Activated T-cell treated with anti-CD3 and anti-CD28 coated beads, Interleukin-2, amount 50 U/mL, for 4 hours (primary cell): ENCODE measurements around the gene RNLS. TPM values are rescaled to one million over a fixed set of nuclear protein-coding genes. Genes with fewer than 3 reads are reported as not detected.
"Not testable (repeated sequence)": the region's sequence is repeated elsewhere in the genome, so short reads cannot be mapped to it uniquely, and the experiment has no call there.

Experiments
- ATAC-seq, 2 donors: fragments of 200-7000 bp; cut with Tn5 transposase; one replicate each; pipeline ENCODE4 v1.10.0; 2021
- DNase-seq: peaks from one replicate; pipeline ENCODE4 v3.0.0-alpha.2; 2020
- H3K27me3 Mint-ChIP-seq: one replicate; pipeline ENCODE4 v1.8.0; 2021; ENCODE audit warnings: low read depth, mixed read lengths
- H3K36me3 Mint-ChIP-seq: one replicate; pipeline ENCODE4 v1.8.0; 2022; ENCODE audit warnings: mixed read lengths; ENCODE audit not compliant: insufficient read depth
- H3K4me1 Mint-ChIP-seq: one replicate; pipeline ENCODE4 v1.8.0; 2021; ENCODE audit warnings: low read depth, mixed read lengths
- H3K4me3 Mint-ChIP-seq: one replicate; pipeline ENCODE4 v1.8.0; 2021; ENCODE audit warnings: mild to moderate bottlenecking, moderate library complexity, mixed read lengths
- H3K9me3 Mint-ChIP-seq: one replicate; pipeline ENCODE4 v1.8.0; 2021; ENCODE audit warnings: mixed read lengths
- total RNA-seq, 3 donors: library from RNA; stranded (reverse); gene quantifications; one replicate each; pipeline ENCODE4 v1.2.1, GENCODE V29; 2021

The RNLS gene
- total RNA-seq, 3 donors from 2014 or later = 3.4 to 5.5 (median 5.4) TPM

DNA sequence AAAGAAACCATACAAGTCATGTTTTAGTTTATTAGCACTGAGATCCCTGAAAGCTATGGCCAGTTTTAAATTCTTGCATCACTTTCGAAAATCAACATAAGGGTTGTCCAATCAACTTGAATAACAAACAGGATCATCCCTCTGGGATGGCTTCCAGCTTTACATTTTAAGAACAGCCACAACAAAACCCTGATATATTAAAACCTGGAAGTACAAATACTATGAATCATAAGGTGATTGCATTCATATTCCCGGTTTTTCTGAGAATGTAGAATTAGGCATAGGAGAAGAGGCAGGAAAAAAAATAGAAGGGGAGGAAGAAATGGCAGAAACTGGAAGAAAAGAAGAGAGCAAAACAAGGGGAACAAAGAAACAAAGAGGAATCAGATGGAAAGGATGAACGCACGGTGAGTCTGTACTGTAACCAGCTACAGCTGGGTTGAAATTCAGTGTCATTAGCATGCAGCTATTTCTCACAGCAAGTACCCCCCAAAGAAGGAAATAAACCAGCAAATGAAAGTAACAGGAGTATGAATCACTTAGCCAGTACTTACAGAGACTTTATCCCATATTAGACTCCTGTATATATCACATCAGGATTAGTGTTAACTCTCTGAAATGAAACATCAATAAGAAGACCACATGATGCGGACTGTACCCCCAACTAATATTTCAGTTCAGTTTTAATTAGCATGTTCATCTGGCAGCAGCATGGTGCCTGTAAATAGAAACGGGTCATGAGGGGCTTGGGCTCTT, 301.3 kb downstream of the RNLS start:
- Mint-ChIP-seq H3K9me3 (no peaks in the 10 kb centered on the region), H3K27me3 (no peaks in the 10 kb centered on the region), H3K4me3 (no peak overlapping the region), H3K36me3 (no peaks in the 10 kb centered on the region), H3K4me1 (peaks cover 31% of the 10 kb centered on the region)
- no peak for DNase-seq
- peak; percentile 68 to 75 for ATAC-seq

DNA sequence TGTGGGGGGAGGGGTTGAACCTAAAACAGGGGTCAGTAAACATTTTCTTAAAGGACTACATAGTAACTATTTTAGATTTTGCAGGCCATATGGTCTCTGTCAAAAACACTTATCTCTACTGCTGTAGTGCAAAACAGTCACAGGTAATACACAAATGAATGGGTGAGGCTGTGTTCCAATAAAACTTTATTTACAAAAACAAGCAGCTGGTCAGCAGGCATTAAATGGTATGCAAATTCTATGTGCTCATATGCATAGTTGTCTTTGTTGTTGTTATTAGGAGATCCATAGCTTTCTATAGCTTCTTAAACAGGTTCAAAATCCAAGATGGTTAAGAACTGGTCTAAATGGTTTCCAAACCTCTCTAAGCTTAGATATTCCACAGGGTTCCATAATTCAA, 302.6 kb downstream of the RNLS start:
- no peaks in the 10 kb centered on the region for H3K9me3 Mint-ChIP-seq
- H3K4me1 Mint-ChIP-seq = peaks cover 31% of the 10 kb centered on the region
- no peaks in the 10 kb centered on the region for H3K27me3 Mint-ChIP-seq
- ATAC-seq = no peak
- no peaks in the 10 kb centered on the region for H3K36me3 Mint-ChIP-seq
- DNase-seq = no peak
- no peak overlapping the region for H3K4me3 Mint-ChIP-seq

DNA sequence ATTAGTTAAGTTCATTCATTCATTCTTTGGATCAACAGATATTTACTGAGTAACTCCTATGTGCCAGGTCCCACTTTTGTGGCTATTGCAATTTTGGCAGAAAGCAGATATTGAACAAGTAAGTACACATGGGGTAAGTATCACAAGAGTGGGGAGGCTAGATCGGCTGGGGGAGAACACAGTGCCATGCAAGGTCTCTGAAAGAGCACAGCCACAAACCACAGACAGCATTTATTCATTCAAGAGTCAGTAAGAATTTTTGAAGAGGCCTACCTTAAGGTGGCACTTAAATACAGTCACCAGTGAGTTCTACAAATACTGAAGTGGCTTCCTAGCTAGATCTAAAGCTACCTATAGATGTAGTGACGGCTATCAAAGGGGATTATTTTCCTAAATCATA, 304.2 kb downstream of the RNLS start:
- ATAC-seq = peak; percentile 48 to 57
- no peaks in the 10 kb centered on the region for H3K36me3 Mint-ChIP-seq
- H3K9me3 Mint-ChIP-seq = no peaks in the 10 kb centered on the region
- no peaks in the 10 kb centered on the region for H3K27me3 Mint-ChIP-seq
- H3K4me3 Mint-ChIP-seq = no peak overlapping the region
- peaks cover 33% of the 10 kb centered on the region for H3K4me1 Mint-ChIP-seq
- DNase-seq = no peak

DNA sequence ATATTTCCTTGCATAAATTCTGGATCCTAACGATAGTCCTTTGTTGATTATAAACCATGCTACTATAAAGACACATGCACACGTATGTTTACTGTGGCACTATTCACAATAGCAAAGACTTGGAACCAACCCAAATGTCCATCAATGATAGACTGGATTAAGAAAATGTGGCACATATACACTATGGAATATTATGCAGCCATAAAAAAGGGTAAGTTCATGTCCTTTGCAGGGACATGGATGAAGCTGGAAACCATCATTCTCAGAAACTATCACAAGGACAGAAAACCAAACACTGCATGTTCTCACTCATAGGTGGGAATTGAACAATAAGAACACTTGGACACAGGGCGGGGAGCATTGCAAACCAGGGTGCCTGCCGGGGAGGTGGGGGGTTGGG, 306.2 kb downstream of the RNLS start:
- H3K27me3 Mint-ChIP-seq, ATAC-seq, H3K36me3 Mint-ChIP-seq, DNase-seq, H3K9me3 Mint-ChIP-seq, H3K4me3 Mint-ChIP-seq: not testable (repeated sequence)
- H3K4me1 Mint-ChIP-seq = peaks cover 41% of the 10 kb centered on the region

DNA sequence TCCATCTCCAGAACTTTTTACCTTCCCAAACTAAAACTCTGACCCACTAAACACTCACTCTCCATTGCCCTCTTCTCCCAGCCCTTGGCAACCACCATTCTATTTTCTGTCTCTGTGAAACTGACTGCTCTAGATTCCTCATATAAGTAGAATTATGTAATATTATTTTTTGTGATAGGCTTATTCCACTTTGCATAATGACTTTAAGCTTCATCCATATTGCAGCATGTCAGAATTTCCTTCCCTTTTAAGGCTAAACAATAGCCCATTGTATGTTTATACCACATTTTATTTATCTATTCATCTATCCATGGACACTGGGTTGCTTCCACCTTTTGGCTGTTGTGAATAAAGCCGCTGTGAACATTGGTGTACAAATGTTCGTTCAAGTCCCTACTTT, 308.8 kb downstream of the RNLS start:
- H3K4me3 Mint-ChIP-seq = no peak overlapping the region
- DNase-seq (no peak), ATAC-seq (no peak)
- H3K36me3 Mint-ChIP-seq = no peaks in the 10 kb centered on the region
- H3K27me3 Mint-ChIP-seq = no peaks in the 10 kb centered on the region
- H3K4me1 Mint-ChIP-seq = peaks cover 47% of the 10 kb centered on the region
- H3K9me3 Mint-ChIP-seq = no peaks in the 10 kb centered on the region

DNA sequence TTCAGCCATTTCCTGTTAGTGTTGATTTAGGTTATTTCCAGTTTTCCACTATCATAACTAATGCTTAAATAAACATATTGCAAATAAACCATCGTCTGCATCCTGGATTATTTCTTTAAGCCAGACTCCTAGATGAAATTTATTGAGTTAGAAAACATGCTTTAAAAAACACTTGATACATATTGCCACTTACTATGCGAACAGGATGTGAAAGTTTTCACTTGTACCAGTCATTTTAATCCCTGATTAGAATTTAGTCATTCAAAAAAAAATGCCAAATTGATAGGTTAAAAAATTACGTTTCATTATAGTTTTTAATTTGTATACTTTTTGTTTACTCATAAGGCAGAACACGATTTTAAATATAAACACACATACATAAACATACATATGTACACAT, 309.6 kb downstream of the RNLS start:
- ATAC-seq (no peak), DNase-seq (no peak)
- no peaks in the 10 kb centered on the region for H3K27me3 Mint-ChIP-seq
- no peak overlapping the region for H3K4me3 Mint-ChIP-seq
- no peaks in the 10 kb centered on the region for H3K36me3 Mint-ChIP-seq
- H3K4me1 Mint-ChIP-seq = peaks cover 45% of the 10 kb centered on the region
- no peaks in the 10 kb centered on the region for H3K9me3 Mint-ChIP-seq

DNA sequence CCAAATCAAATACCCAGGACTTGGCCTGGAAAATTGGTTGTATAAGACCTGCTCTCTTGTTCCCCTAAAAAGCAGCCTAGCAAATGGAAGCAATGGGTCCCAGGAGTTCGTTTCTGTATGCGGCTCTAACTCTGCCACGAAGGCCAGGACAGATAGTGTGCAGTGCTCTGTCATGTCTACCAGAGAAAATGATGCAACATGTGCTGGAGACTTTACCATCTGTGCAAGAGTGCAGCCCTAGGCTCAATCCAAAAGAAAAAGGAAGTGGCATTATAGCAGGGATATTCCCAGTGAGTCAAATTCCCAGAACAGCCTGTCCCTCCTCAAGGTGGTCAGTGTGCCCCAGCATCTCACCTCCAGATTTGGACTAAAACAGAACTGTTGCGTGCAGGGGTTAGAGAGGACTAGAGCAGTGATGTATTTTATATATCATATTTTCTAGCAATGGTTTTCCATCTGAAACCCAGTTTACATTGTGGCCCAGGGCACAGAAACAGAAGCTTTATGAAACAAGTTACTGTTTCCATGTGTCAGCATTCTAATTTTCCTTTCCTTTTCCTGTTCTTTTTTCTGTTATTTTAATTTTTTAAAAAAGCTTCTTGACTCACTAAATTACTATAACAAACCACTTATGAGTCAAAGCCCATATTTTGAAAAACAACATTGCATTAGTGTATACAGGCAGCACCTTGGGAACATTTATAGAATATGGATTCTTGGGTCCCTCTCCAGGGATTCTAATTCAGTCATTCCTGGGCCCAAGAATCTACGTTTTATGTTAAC, 311.2 kb downstream of the RNLS start:
- ATAC-seq = peak; percentile 35 to 47
- H3K36me3 Mint-ChIP-seq = no peaks in the 10 kb centered on the region
- H3K4me3 Mint-ChIP-seq = peak overlapping the region; percentile 29
- DNase-seq = no peak
- peaks cover under 1% of the 10 kb centered on the region for H3K27me3 Mint-ChIP-seq
- no peaks in the 10 kb centered on the region for H3K9me3 Mint-ChIP-seq
- peaks cover 51% of the 10 kb centered on the region for H3K4me1 Mint-ChIP-seq

DNA sequence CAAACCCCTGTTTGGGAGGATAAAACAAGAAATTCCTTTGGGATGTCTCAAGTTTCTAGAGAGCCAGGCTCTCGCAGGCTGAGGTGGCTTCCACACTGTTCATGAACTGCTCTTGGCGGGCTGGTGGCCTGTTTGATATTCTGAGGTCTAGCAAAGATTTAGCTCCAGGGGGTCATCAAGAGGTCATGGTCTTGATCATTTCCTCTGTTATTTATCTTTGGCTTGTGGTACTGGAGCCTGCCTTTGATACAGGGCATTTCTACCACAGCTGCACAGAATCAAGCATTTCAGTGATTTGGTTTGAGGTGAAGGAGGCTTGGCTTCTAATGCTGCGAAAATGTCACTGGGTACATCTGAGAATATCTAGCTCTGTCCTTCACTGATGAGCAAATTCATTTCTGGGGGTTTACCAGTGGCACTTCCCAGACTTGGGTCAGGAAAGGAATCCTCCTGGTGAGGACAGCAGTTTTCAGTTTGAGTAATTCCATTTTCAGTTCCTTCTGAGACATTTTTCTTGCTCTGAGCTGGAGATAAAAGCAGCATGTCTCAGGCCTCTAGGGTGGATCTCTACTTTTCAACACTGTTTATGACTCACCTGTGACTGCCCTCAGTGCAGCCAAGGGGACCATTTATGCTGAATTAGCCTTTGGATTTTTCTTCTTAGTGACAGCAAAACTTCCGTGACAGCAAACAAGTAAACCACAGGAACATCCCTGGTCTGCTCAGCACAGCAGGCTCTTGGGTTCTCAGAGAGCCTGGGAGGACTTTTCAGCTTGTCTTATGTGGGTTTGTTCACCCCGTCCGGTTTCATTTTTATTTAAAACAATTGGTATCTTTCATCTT, 312.0 kb downstream of the RNLS start:
- H3K9me3 Mint-ChIP-seq = no peaks in the 10 kb centered on the region
- ATAC-seq (peak; percentile 92 to 93), DNase-seq (peak; percentile 11)
- H3K27me3 Mint-ChIP-seq = peaks cover 2% of the 10 kb centered on the region
- peak overlapping the region; percentile 29 for H3K4me3 Mint-ChIP-seq
- H3K36me3 Mint-ChIP-seq = no peaks in the 10 kb centered on the region
- peaks cover 55% of the 10 kb centered on the region for H3K4me1 Mint-ChIP-seq

DNA sequence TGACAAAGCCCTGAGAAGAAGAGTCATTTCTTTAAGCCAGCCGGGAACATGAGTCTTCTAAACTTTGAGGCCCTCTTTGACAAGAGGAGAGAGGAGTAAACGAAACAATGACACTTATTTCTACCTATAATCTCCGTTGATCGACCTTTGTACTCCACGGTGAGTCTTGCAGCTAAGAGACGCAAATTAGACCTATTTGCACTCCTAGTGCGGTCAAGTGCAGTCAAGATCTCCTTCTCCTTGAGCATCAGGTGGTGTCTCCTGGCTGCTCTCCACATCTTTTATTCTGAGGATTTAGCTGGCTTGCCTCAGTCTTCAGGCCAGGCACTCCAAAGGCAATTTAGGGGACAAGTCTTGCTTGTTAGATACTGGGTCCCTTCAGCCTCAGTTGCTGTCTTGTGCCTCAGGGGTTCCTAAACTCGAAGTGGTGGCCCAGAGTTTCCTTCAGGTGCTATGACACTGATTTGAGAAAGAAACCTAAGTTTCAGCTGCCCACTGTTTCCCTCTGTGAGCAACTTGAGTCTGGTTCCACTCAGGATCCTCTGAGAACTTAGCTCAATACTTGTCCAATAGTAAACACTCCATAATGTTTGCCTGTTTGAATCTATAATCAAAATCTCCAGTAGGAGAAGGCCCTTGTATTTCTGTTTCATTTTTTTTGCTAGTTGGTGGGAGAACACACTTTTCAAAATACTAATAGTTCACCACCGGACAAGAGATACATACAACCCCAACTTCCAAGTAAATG, 312.9 kb downstream of the RNLS start:
- Mint-ChIP-seq H3K4me1 (peaks cover 55% of the 10 kb centered on the region), H3K36me3 (no peaks in the 10 kb centered on the region), H3K27me3 (peaks cover 2% of the 10 kb centered on the region), H3K9me3 (no peaks in the 10 kb centered on the region), H3K4me3 (no peak overlapping the region)
- DNase-seq = no peak
- no peak for ATAC-seq

DNA sequence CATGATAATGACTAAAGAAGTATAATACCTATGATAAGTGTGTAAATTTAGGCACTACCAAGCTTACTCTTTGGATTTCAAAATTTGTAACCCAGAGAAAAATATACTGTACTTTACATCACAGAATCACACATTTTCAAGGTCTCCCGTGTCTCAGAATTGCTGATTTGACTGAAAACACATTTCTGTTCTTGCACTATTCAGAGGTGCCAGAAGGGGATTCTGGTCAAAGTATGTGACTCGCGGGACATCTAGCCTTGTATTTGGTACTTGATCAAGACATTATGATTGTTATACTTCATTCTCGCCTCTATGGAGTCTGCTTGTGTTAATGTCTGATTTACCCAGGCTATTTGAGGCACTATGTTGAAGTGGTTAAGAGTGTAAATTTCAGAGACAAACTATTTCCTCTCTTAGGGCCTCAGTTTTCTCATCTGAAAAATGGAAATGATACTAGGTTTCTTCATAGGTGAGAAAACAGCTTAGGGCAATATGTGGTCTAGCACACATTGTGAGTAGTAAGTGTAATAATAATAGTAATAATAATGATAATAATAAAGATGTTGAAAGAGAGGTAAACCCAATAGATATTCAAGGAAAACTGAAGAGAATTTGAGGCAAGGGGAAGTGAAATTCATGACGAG, 320.4 kb downstream of the RNLS start:
- peaks cover 2% of the 10 kb centered on the region for H3K27me3 Mint-ChIP-seq
- ATAC-seq (no peak), DNase-seq (no peak)
- no peaks in the 10 kb centered on the region for H3K9me3 Mint-ChIP-seq
- H3K4me3 Mint-ChIP-seq = no peak overlapping the region
- H3K36me3 Mint-ChIP-seq = no peaks in the 10 kb centered on the region
- peaks cover 9% of the 10 kb centered on the region for H3K4me1 Mint-ChIP-seq

DNA sequence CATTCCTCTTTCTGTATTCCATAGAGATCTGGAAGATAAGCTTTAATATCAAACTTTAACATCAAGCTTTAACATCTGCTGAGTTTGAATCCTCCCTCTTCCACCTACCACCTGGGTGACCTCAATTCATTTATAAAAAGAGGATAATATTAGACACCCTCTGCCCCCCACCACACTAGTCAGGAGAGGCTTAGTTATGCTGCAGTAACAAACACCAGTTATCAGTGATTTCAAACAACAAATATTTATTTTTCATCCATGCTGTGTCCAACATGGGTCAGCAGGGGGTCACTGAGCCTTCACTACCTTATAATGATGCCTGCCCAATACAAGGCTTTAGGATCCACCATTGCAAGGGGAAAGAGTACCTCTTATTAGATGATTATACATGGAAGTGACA, 322.0 kb downstream of the RNLS start:
- H3K9me3 Mint-ChIP-seq = no peaks in the 10 kb centered on the region
- H3K4me1 Mint-ChIP-seq = no peaks in the 10 kb centered on the region
- no peak overlapping the region for H3K4me3 Mint-ChIP-seq
- no peak for ATAC-seq
- H3K36me3 Mint-ChIP-seq = no peaks in the 10 kb centered on the region
- H3K27me3 Mint-ChIP-seq = no peaks in the 10 kb centered on the region
- DNase-seq = no peak

DNA sequence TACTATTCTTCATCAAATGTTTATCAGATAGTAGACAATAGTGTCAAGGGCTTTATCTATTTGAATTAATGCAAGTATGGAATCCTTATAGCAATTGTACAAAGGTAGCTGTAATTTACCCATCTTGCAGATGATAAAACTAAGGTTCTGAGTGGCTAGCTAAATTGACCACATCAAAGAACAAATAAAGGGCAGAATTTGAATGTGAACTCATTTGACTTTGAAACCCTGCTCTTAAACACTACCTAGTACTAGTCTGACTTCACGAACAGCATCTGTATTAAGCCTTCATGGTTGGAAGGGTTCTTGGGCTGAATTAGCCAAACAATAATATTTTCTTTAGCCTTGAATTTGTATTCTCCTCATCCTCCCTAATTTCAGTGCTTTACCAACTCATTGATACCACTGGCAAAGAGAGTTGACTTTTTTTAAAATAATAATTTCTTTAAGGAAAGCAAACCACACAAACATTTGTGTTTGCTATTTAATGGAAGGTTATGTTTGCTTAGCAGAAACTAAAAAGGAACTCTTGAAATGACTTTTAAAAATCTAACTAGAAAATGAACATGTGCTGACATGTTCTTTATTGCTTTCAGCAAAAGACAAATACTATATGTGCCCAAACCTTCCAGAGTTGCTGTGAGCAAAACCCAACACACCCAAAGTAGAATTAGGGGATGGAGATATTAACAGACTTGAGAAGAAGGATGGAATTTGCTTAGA, 322.6 kb downstream of the RNLS start:
- H3K9me3 Mint-ChIP-seq = no peaks in the 10 kb centered on the region
- no peak overlapping the region for H3K4me3 Mint-ChIP-seq
- no peaks in the 10 kb centered on the region for H3K36me3 Mint-ChIP-seq
- ATAC-seq (no peak), DNase-seq (no peak)
- no peaks in the 10 kb centered on the region for H3K4me1 Mint-ChIP-seq
- no peaks in the 10 kb centered on the region for H3K27me3 Mint-ChIP-seq

DNA sequence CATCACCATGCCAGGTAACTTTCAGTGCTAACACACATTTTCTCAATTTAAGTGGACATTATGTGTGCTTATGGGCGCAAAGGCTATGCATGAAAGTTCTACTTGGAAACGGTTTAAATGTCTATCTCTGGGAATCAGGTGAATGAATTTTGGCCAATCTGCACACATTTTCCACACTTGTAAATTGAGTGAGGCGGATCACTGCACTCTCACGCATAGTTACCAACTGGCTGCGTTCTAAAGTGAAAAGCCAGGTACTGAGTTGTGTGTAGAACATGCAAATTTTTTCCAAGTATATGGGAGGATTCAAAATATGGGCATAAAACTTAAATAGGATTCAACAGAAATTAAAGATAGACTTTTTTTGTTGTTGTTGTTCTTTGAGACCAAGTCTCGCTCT, 323.7 kb downstream of the RNLS start:
- Mint-ChIP-seq H3K36me3 (no peaks in the 10 kb centered on the region), H3K4me1 (no peaks in the 10 kb centered on the region), H3K4me3 (no peak overlapping the region), H3K9me3 (no peaks in the 10 kb centered on the region), H3K27me3 (no peaks in the 10 kb centered on the region)
- ATAC-seq (no peak), DNase-seq (no peak)
